RWPE2 (cell line): ENCODE measurements around the gene DNAJB2.

Experiments used
- ATAC-seq: fragments of 200-7000 bp; cut with Tn5 transposase; 3 replicates; pipeline ENCODE4 v1.9.1; 2021; ENCODE audit warnings: low read depth
- DNase-seq: peaks from one replicate; pipeline ENCODE4 v3.0.0-alpha.2; 2020; ENCODE audit warnings: low spot score
- H3K27ac ChIP-seq: fragments of 450-650 bp; 2 replicates; pipeline ENCODE4 v1.5.1; 2017; ENCODE audit warnings: mild to moderate bottlenecking; ENCODE audit not compliant: poor library complexity, severe bottlenecking
- H3K27me3 ChIP-seq: fragments of 250-450 bp; sonication (Bioruptor Pico); 2 replicates; pipeline ENCODE4 v1.5.1; 2021; ENCODE audit warnings: mild to moderate bottlenecking, moderate library complexity; ENCODE audit not compliant: insufficient read depth, poor library complexity, severe bottlenecking
- H3K36me3 ChIP-seq: fragments of 250-450 bp; sonication (Bioruptor Pico); 2 replicates; pipeline ENCODE4 v1.5.1; 2020; ENCODE audit warnings: low read depth, mild to moderate bottlenecking, moderate library complexity
- H3K4me1 ChIP-seq: fragments of 250-450 bp; sonication (Bioruptor Pico); 2 replicates; pipeline ENCODE4 v1.5.1; 2021; ENCODE audit warnings: mild to moderate bottlenecking, moderate library complexity; ENCODE audit not compliant: insufficient read depth, poor library complexity, severe bottlenecking
- H3K4me3 ChIP-seq: fragments of 250-450 bp; sonication (Bioruptor Pico); 2 replicates; pipeline ENCODE4 v1.5.1; 2021; ENCODE audit warnings: mild to moderate bottlenecking, moderate library complexity; ENCODE audit not compliant: severe bottlenecking
- H3K9me3 ChIP-seq: fragments of 250-450 bp; sonication (Bioruptor Pico); 2 replicates; pipeline ENCODE4 v1.5.1; 2021; ENCODE audit warnings: mild to moderate bottlenecking, moderate library complexity; ENCODE audit not compliant: severe bottlenecking
- CTCF ChIP-seq: fragments of 450-650 bp; IDR thresholded peaks from one replicate; pipeline ENCODE4 v1.5.1; 2017; ENCODE audit warnings: mild to moderate bottlenecking, moderate library complexity; ENCODE audit not compliant: poor library complexity, severe bottlenecking

DNAJB2 gene

GRCh38 chr2:219290381-219291171 lies 11.4 kb downstream of the DNAJB2 start:
- Histone ChIP-seq H3K4me3 (no peak overlapping the region), H3K27me3 (no peaks in the 10 kb centered on the region), H3K9me3 (no peaks in the 10 kb centered on the region), H3K27ac (peak overlapping the region; percentile 79), H3K36me3 (0 out of 2 replicates have a peak, but pooled peaks cover under 1% of the 10 kb centered on the region), H3K4me1 (peaks cover 24% of the 10 kb centered on the region)
- DNase-seq = no peak
- no peak for ATAC-seq
- no peak for TF ChIP-seq CTCF

DNA sequence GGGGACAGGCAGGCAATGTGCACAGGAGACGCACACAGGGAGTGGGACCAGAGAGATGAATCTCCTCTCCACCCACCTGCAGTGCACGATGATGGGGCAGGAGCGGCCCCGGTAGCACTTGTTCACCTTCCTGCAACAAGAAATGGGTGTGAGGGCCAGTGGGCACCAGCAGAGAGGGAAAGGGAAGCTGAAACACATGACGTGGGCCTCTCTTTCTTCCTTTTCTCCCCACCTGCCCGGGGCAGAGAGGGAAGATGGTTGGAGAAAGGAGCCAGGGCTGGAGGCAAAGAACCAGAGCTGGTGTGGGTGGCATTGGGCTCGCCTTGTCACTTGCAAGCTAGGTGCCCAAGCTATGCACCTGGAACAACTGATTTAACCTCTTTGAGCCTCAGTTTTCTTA lies 12.2 kb downstream of the DNAJB2 start:
- no peaks in the 10 kb centered on the region for H3K36me3 ChIP-seq
- H3K9me3 ChIP-seq = no peaks in the 10 kb centered on the region
- no peak overlapping the region for H3K4me3 ChIP-seq
- no peak for DNase-seq
- H3K27ac ChIP-seq = no peak overlapping the region
- H3K27me3 ChIP-seq = no peaks in the 10 kb centered on the region
- no peak for TF ChIP-seq CTCF
- H3K4me1 ChIP-seq = peaks cover 19% of the 10 kb centered on the region
- ATAC-seq = no peak

DNA sequence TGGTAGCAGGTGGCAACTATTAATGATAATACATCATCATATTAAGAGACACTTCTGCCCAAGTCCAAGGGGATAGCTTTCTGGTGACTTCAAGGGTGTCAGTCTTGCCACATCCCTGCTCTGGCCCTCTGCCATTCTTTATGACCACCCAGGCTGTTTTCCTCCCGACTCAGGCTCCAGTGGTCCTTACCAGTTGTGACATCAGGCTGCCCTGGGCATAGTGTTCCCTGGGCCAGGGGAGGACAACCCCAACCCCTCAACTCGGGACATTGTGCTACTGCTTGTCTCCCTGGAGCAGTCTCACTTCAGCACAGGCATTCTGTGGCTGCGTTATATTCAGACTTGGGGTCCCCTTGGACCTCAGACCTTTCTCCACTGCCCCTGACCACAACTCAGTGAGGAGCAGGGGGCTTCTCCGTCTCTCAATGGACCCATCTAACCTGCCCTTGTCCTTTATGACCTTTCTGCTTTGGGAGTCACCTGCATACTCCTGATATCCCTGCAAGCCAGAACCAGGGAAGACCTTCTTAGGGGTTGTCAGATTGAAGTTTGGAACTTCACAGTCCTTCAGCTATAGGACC lies 12.8 kb downstream of the DNAJB2 start:
- no peaks in the 10 kb centered on the region for H3K9me3 ChIP-seq
- TF ChIP-seq CTCF = no peak
- H3K4me1 ChIP-seq = peaks cover 13% of the 10 kb centered on the region
- no peak for ATAC-seq
- no peak for DNase-seq
- H3K27me3 ChIP-seq = no peaks in the 10 kb centered on the region
- H3K36me3 ChIP-seq = no peaks in the 10 kb centered on the region
- no peak overlapping the region for H3K27ac ChIP-seq
- H3K4me3 ChIP-seq = no peak overlapping the region

DNA sequence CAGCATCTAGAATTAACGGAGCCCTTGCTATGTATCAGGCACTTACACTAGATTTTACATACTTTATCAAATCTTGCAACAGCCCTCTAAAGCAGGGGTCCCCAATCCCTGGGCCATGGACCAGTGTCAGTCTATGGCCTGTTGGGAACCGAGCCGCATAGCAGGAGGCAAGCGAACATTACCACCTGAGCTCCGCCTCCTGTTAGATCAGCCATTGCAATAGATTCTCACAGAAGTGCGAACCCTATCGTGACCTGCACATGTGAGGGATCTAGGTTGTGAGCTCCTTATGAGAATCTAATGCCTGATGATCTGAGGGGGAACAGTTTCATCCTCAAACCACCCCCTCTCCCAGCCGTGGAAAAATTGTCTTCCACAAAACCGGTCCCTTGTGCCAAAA lies 13.4 kb downstream of the DNAJB2 start:
- no peak for ATAC-seq
- TF ChIP-seq CTCF = no peak

GRCh38 chr2:219293736-219294231 lies 14.6 kb downstream of the DNAJB2 start:
- H3K4me3 ChIP-seq = no peak overlapping the region
- no peaks in the 10 kb centered on the region for H3K9me3 ChIP-seq
- no peak for TF ChIP-seq CTCF
- no peaks in the 10 kb centered on the region for H3K36me3 ChIP-seq
- DNase-seq (no peak), ATAC-seq (no peak)
- peaks cover 13% of the 10 kb centered on the region for H3K4me1 ChIP-seq
- H3K27ac ChIP-seq = no peak overlapping the region
- H3K27me3 ChIP-seq = no peaks in the 10 kb centered on the region

More for the DNA sequence above, 13.4 kb downstream of the DNAJB2 start:
- no peak overlapping the region for H3K4me3 ChIP-seq
- H3K27me3 ChIP-seq = no peaks in the 10 kb centered on the region
- no peak for DNase-seq
- peaks cover 13% of the 10 kb centered on the region for H3K4me1 ChIP-seq
- no peak overlapping the region for H3K27ac ChIP-seq
- H3K9me3 ChIP-seq = no peaks in the 10 kb centered on the region
- H3K36me3 ChIP-seq = no peaks in the 10 kb centered on the region
